ENCODE measurements around the gene RETREG1.
A peak's percentile ranks its signal among the peaks of the same experiment; 100 is the strongest.

RETREG1 gene

DNA sequence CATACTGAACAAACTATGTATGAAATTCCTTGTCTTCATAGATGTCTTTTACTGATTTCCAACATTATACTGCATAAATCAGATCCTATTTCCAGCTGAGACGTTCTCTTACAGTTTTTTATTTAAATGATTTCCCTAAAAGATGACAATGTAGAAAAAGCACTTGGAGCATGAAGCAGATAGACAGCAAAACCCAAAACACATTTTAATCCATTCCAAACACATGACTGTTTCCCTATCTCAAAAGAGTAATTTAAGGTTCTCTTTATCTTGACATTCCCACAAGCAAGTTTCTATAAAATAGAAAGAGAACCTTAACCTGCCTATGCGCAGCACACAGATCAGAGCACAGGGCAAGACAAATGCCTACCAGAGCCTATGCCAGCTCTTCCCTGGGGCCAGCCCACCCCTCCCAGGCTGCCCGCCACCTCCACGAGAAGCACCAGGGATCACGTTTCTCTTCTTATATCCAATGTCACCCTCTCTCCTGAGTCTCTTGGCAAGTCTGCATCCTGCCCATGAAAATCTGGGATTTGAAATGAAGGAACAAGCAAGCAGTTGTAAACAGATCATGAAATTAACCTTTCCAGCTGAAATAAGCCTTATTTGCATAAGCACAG, 52.4 kb downstream of the RETREG1 start:
- Mint-ChIP-seq H3K27me3 (ENCODE audit: low read depth) (no peaks in the 10 kb centered on the region), H3K36me3 (ENCODE audit: low read depth) (peaks cover 25% of the 10 kb centered on the region), H3K4me3 (no peak overlapping the region), H3K4me1 (ENCODE audit: low read depth) (peaks cover 5% of the 10 kb centered on the region), H3K9me3 (no peaks in the 10 kb centered on the region), H3K27ac (no peak overlapping the region)
- no peak for DNase-seq (ENCODE audit: low spot score)

- Mint-ChIP-seq H3K9me3 (no peaks in the 10 kb centered on the region), H3K4me3 (no peak overlapping the region), H3K27me3 (ENCODE audit: low read depth) (no peaks in the 10 kb centered on the region), H3K27ac (no peak overlapping the region), H3K36me3 (ENCODE audit: low read depth) (peaks cover 24% of the 10 kb centered on the region), H3K4me1 (ENCODE audit: low read depth) (peaks cover 5% of the 10 kb centered on the region)
- DNase-seq (ENCODE audit: low spot score): no peak
These were observed 53.1 kb downstream of the RETREG1 start for GRCh38 chr5:16563686-16564085.

DNA sequence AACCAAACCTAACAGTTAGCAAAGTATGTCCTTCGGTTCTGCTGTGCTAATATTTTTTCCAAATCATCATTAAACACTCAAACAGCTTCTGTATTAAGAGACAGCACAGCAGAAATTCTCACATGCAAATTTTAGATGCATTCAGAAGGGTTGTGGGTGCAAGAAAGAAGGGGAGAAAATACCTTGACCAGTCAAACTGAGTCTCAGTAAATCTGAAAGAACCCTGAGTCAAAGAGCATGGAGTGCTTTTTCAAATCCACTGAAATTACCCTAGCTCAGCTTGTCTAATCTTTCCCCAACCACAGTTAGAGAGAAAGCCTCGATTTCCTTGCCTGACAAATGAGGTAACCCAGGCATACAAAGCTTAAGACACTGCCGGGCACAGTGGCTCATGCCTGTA, 55.1 kb downstream of the RETREG1 start:
- H3K27ac Mint-ChIP-seq: no peak overlapping the region
- peaks cover 23% of the 10 kb centered on the region for H3K36me3 Mint-ChIP-seq (ENCODE audit: low read depth)
- no peak overlapping the region for H3K4me3 Mint-ChIP-seq
- no peaks in the 10 kb centered on the region for H3K9me3 Mint-ChIP-seq
- H3K4me1 Mint-ChIP-seq (ENCODE audit: low read depth): peaks cover 5% of the 10 kb centered on the region
- H3K27me3 Mint-ChIP-seq (ENCODE audit: low read depth): no peaks in the 10 kb centered on the region
- no peak for DNase-seq (ENCODE audit: low spot score)

DNA sequence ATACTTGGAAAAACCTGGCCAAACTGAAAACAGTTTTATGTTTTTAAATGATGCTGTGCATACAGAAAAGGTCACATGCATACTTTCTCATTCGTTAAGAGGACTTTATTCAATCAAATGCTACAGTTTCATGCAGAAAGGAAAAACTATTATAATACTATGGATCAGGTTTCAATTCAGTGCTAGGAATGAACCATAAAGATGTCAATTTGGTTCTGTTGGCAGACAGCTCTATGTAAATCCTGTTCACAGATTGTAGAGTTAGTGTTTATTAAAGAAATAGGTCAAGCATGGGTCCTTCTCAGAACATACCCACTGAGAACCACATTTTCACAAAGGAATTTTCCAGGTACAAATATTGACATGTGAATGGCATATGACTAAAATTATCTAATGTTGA, 57.1 kb downstream of the RETREG1 start:
- H3K4me3 Mint-ChIP-seq: no peak overlapping the region
- H3K27ac Mint-ChIP-seq: no peak overlapping the region

DNA sequence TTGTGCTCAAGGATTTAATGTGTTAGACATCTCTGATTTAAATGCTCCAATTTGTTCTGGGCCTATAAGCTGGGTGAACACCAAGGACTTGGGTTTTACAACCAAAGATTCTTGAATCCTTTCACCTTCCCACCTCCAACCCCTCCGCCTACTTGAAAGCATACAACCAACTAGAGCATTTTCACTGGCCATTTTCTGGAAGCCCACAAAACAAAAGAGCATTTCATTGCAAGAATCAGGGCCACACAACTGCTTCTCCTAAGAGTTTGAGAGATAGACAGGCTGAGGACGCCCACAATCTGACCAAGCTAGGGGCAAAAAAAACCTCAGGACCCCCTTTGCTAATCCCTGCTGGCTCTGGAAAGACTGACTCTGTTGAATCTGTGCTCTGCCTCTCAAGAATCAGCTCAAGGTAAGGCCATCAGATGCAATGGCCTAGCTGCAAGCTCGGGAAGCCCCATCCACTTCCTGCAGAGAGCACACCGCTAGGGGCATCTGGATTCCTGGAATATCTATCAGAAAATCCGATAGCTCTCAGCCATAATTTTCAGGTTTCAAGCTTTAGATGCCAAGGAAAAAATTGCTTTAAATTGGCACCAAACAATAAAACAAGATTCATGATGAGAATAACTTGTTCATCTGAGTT, 57.7 kb downstream of the RETREG1 start:
- Mint-ChIP-seq H3K9me3 (no peaks in the 10 kb centered on the region), H3K4me1 (ENCODE audit: low read depth) (peaks cover 8% of the 10 kb centered on the region), H3K27me3 (ENCODE audit: low read depth) (no peaks in the 10 kb centered on the region), H3K36me3 (ENCODE audit: low read depth) (peaks cover 15% of the 10 kb centered on the region), H3K4me3 (no peak overlapping the region), H3K27ac (no peak overlapping the region)
- no peak for DNase-seq (ENCODE audit: low spot score)

More for the DNA sequence above, 57.1 kb downstream of the RETREG1 start:
- no peaks in the 10 kb centered on the region for H3K27me3 Mint-ChIP-seq (ENCODE audit: low read depth)
- no peak for DNase-seq (ENCODE audit: low spot score)
- H3K36me3 Mint-ChIP-seq (ENCODE audit: low read depth): peaks cover 14% of the 10 kb centered on the region
- H3K9me3 Mint-ChIP-seq: no peaks in the 10 kb centered on the region
- H3K4me1 Mint-ChIP-seq (ENCODE audit: low read depth): peaks cover 8% of the 10 kb centered on the region

DNA sequence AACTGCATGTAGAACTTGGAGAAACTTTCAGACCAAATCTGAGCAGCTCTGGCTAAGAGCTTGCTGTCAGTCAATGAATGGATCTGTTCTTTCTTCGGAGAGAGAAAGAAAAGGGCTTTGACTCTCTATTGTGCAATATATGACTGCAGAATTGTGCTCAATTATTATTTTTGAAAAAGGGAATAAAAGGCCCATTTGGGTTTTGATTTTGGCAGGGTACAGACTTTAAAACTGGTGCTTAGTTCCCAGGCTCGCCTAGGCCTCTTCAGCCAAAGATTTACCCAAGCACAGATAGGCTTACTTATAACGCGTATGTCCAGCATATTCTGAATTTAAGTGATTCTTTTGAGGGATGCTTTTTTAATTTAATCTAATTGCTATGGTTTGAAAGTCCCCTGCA, 59.3 kb downstream of the RETREG1 start:
- Mint-ChIP-seq H3K4me1 (ENCODE audit: low read depth) (peaks cover 13% of the 10 kb centered on the region), H3K9me3 (no peaks in the 10 kb centered on the region), H3K36me3 (ENCODE audit: low read depth) (peaks cover 15% of the 10 kb centered on the region), H3K27me3 (ENCODE audit: low read depth) (no peaks in the 10 kb centered on the region), H3K27ac (no peak overlapping the region), H3K4me3 (no peak overlapping the region)
- DNase-seq (ENCODE audit: low spot score): no peak

DNA sequence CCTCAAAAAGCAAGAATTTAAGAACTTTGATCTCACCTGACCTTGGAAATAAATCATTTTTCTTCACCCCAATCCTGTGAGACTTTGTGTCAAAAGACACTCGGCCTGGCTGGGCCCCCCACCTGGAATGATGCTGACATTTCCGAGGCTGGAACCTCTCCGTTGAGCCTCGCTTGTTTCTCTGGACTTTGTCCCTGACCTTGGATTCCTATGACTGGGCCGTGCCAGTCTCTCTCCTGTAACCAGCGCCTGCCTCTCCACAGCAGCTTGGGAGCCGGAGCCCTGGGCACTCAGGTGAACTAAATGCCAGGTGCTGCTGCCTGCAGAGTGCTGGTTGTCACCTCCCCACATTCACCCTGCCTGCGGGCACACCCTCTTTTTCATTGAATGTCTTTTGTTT, 62.7 kb downstream of the RETREG1 start:
- no peak overlapping the region for H3K4me3 Mint-ChIP-seq
- no peak overlapping the region for H3K27ac Mint-ChIP-seq
- H3K9me3 Mint-ChIP-seq: no peaks in the 10 kb centered on the region
- H3K36me3 Mint-ChIP-seq (ENCODE audit: low read depth): peaks cover 16% of the 10 kb centered on the region
- H3K4me1 Mint-ChIP-seq (ENCODE audit: low read depth): peaks cover 13% of the 10 kb centered on the region
- H3K27me3 Mint-ChIP-seq (ENCODE audit: low read depth): no peaks in the 10 kb centered on the region
- DNase-seq (ENCODE audit: low spot score): no peak

DNA sequence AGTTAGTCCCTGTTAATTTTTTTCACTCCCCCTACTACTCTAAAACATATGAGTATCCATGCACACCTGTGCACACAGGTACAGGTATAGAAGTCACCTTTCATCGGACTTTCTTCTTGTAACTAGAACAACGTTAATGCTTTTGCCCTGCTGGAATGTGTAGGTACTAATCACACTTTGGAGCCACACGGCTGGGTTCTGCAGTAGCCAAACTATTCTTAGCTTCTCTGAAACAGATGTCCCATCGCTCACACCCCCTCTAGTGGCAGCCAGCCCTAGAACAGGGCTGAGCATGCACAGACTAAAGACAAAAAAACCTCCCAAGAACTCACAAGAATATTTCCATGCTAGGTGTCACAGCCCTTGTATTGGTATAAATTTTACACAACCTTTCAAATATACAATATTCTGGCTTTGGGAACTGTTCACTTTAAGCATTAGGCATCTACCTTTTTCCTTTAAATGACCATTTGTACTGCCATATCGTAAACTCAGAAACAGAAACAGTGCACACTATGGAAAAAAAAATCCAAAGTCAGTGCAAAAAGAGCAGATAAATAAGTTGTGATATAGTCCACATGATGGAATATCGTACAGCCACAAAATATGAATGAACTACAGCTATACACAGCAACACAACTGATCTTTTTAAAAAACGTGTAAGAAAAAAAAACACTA, 64.0 kb downstream of the RETREG1 start:
- H3K36me3 Mint-ChIP-seq (ENCODE audit: low read depth): peaks cover 10% of the 10 kb centered on the region
- no peak overlapping the region for H3K27ac Mint-ChIP-seq
- no peaks in the 10 kb centered on the region for H3K9me3 Mint-ChIP-seq
- DNase-seq (ENCODE audit: low spot score): peak; percentile 10
- H3K4me3 Mint-ChIP-seq: no peak overlapping the region
- H3K27me3 Mint-ChIP-seq (ENCODE audit: low read depth): no peaks in the 10 kb centered on the region
- H3K4me1 Mint-ChIP-seq (ENCODE audit: low read depth): peaks cover 10% of the 10 kb centered on the region

GRCh38 chr5:16551628-16552027, 65.2 kb downstream of the RETREG1 start:
- no peak overlapping the region for H3K4me3 Mint-ChIP-seq
- DNase-seq (ENCODE audit: low spot score): no peak
- H3K27ac Mint-ChIP-seq: no peak overlapping the region
- no peaks in the 10 kb centered on the region for H3K9me3 Mint-ChIP-seq
- peaks cover 10% of the 10 kb centered on the region for H3K4me1 Mint-ChIP-seq (ENCODE audit: low read depth)
- no peaks in the 10 kb centered on the region for H3K27me3 Mint-ChIP-seq (ENCODE audit: low read depth)
- H3K36me3 Mint-ChIP-seq (ENCODE audit: low read depth): peaks cover 6% of the 10 kb centered on the region

GRCh38 chr5:16550316-16550952, 66.4 kb downstream of the RETREG1 start:
- no peak for DNase-seq (ENCODE audit: low spot score)
- H3K9me3 Mint-ChIP-seq: no peaks in the 10 kb centered on the region
- peaks cover 6% of the 10 kb centered on the region for H3K36me3 Mint-ChIP-seq (ENCODE audit: low read depth)
- H3K4me3 Mint-ChIP-seq: no peak overlapping the region
- peaks cover 8% of the 10 kb centered on the region for H3K4me1 Mint-ChIP-seq (ENCODE audit: low read depth)
- H3K27ac Mint-ChIP-seq: no peak overlapping the region
- no peaks in the 10 kb centered on the region for H3K27me3 Mint-ChIP-seq (ENCODE audit: low read depth)

DNA sequence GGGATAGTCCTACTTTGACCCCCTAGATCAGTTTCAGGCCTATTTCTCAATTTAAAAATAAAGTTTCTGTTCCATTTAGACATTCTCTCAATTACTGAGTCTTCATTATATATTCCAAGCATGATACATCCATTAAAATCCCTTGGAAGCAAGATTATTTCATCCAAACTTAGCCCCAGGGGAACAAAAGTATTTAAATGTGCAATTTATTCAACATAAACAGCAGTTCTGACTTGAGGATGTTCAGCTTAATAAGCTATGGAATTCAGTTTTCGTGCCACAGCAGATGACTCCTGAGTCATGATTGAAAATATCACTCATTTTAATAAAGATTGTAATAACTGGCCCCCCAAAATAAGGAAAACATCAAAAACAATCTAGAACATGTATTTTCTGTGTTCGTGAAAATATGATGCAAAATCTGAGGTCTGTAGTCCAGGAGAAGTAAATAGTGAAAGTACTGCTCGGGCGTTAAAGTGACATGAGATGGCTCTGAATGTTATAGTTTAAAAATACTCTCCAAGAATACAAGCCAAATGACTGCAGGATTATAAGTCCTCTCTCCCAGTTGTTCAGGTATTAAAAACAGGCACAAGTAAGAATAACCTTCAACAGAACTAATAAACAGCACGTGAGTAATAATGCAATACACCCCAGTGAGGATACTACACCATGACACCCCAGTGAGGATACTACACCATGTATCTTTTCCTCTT, 67.1 kb downstream of the RETREG1 start:
- peaks cover 6% of the 10 kb centered on the region for H3K36me3 Mint-ChIP-seq (ENCODE audit: low read depth)
- H3K4me3 Mint-ChIP-seq: no peak overlapping the region
- no peaks in the 10 kb centered on the region for H3K27me3 Mint-ChIP-seq (ENCODE audit: low read depth)
- DNase-seq (ENCODE audit: low spot score): no peak
- no peaks in the 10 kb centered on the region for H3K9me3 Mint-ChIP-seq
- H3K27ac Mint-ChIP-seq: no peak overlapping the region
- H3K4me1 Mint-ChIP-seq (ENCODE audit: low read depth): peaks cover 5% of the 10 kb centered on the region

GRCh38 chr5:16548812-16549211, 68.0 kb downstream of the RETREG1 start:
- no peak for DNase-seq (ENCODE audit: low spot score)

GRCh38 chr5:16548115-16548514, 68.7 kb downstream of the RETREG1 start:
- DNase-seq (ENCODE audit: low spot score): no peak
- Mint-ChIP-seq H3K4me1 (ENCODE audit: low read depth) (peaks cover 5% of the 10 kb centered on the region), H3K27me3 (ENCODE audit: low read depth) (no peaks in the 10 kb centered on the region), H3K4me3 (no peak overlapping the region), H3K9me3 (no peaks in the 10 kb centered on the region), H3K36me3 (ENCODE audit: low read depth) (peaks cover 5% of the 10 kb centered on the region), H3K27ac (no peak overlapping the region)

More at GRCh38 chr5:16548812-16549211, 68.0 kb downstream of the RETREG1 start:
- no peaks in the 10 kb centered on the region for H3K27me3 Mint-ChIP-seq (ENCODE audit: low read depth)
- H3K4me3 Mint-ChIP-seq: no peak overlapping the region
- H3K9me3 Mint-ChIP-seq: no peaks in the 10 kb centered on the region
- no peak overlapping the region for H3K27ac Mint-ChIP-seq
- H3K36me3 Mint-ChIP-seq (ENCODE audit: low read depth): peaks cover 5% of the 10 kb centered on the region
- H3K4me1 Mint-ChIP-seq (ENCODE audit: low read depth): peaks cover 5% of the 10 kb centered on the region
